RWPE1 (cell line): ENCODE measurements around the gene C1orf35.
A peak's percentile ranks its signal among the peaks of the same experiment; 100 is the strongest.

Experiments
- CTCF ChIA-PET: fragments of 350-600 bp; sonication (Branson Sonifier 250); formaldehyde crosslinking; extraction: SDS; loops from one replicate; lab custom pipeline; 2021; lab: Yijun Ruan, JAX
- POLR2A ChIA-PET: fragments of 400-600 bp; formaldehyde crosslinking; extraction: SDS; loops from one replicate; lab custom pipeline; 2020; ENCODE audit warnings: antibody characterized with exemption; ENCODE audit not compliant: low non-redundant PET; lab: Yijun Ruan, JAX
- DNase-seq: peaks from one replicate; pipeline ENCODE4 v3.0.0; 2012; ENCODE audit warnings: low spot score
- H3K27ac ChIP-seq: fragments of 450-650 bp; 2 replicates; pipeline ENCODE4 v1.5.1; 2017
- TF ChIP-seq, protein P1 (sequence below): fragments of 450-650 bp; conservative IDR thresholded peaks from 2 replicates; pipeline ENCODE4 v1.5.1; 2017; ENCODE audit warnings: low read depth, mild to moderate bottlenecking

Gene C1orf35

GRCh38 chr1:228059634-228060457 lies 43.3 kb downstream of the C1orf35 start:
- ChIA-PET CTCF (interaction anchor here (0.6 to 1.0 kb wide), 2 partner anchors 25 to 118 kb away, joined by 3 read pairs; no protein-coding TSS in a partner anchor), POLR2A (no interaction called here)
- TF ChIP-seq, protein P1, sequence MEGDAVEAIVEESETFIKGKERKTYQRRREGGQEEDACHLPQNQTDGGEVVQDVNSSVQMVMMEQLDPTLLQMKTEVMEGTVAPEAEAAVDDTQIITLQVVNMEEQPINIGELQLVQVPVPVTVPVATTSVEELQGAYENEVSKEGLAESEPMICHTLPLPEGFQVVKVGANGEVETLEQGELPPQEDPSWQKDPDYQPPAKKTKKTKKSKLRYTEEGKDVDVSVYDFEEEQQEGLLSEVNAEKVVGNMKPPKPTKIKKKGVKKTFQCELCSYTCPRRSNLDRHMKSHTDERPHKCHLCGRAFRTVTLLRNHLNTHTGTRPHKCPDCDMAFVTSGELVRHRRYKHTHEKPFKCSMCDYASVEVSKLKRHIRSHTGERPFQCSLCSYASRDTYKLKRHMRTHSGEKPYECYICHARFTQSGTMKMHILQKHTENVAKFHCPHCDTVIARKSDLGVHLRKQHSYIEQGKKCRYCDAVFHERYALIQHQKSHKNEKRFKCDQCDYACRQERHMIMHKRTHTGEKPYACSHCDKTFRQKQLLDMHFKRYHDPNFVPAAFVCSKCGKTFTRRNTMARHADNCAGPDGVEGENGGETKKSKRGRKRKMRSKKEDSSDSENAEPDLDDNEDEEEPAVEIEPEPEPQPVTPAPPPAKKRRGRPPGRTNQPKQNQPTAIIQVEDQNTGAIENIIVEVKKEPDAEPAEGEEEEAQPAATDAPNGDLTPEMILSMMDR, result no peak
- peak; percentile 81 for DNase-seq
- 0 out of 2 replicates have a peak overlapping the region, but pooled peaks have one; percentile 17 for H3K27ac ChIP-seq

- POLR2A ChIA-PET, result no interaction called here
- DNase-seq, result no peak
- CTCF ChIA-PET, result interaction anchor here (0.6 kb wide), 1 partner anchor 1715 kb away, joined by 3 read pairs; no protein-coding TSS in a partner anchor
- TF ChIP-seq, protein P1, result no peak
- no peak overlapping the region for H3K27ac ChIP-seq
Observed at GRCh38 chr1:228058949-228059633, 44.0 kb downstream of the C1orf35 start.

DNA sequence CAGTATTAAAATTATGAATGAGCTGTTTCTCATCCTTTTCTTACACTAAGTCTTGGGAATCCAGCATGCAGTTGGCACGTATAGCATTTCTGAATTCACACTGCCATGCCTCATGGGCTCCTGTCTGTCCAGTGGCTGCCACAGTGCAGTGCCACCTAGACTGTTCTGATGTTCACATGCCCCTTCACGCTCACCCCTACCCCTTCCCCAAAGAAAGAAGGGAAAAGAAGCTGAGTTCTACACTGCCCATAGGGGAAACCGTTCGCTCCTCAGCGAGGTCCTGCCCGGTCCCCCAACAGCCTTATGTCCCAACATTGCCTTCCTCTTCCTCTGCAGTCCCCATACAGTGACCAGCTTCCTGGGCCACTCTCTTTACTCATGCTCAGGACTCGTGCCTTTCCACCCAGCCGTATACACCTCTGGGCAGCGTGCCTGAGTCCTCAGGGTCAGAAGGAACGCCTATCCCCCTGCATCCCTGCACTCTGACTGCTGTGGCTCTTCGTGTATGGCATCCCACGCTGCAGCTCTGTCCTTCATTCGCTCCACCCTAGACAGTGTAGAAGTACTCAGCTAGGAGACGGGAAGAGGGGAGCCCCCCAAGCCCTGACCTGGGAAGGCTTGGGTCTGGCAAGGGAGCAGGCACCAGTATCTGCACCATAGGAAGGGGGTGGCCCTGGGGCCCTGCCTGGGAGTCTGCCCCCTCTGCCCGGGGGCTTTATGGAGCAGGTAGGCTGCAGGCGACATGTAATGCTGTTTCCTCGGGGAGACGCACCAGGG lies 44.8 kb downstream of the C1orf35 start:
- CTCF ChIA-PET, result interaction anchor here (0.6 to 1.4 kb wide), 2 partner anchors 54 to 1714 kb away, joined by 3 to 5 read pairs; no protein-coding TSS in a partner anchor
- DNase-seq, result no peak
- H3K27ac ChIP-seq, result no peak overlapping the region
- POLR2A ChIA-PET, result no interaction called here
- TF ChIP-seq, protein P1, result no peak
